Body of pancreas (tissue), 4 donors: ENCODE measurements around the gene LMOD2. TPM values are rescaled to one million over a fixed set of nuclear protein-coding genes. Genes with fewer than 3 reads are reported as not detected.

Experiments used
- ATAC-seq: fragments of 150-250 bp; one replicate; pipeline ENCODE4 v1.9.1; 2016
- DNase-seq, 4 donors: peaks; one replicate each; pipeline ENCODE4 v3.0.0-alpha.2; 2019
- H3K27ac ChIP-seq, 4 donors: fragments of 200-600 bp; sonication (generic); 1 replicate in 3 of 4; 2 replicates in 1 of 4; pipeline versions ENCODE4 v1.5.1 to v1.6.1; 2016 to 2019; ENCODE audit warnings: mild to moderate bottlenecking in 1 of 4, mixed read lengths in 1 of 4, moderate library complexity in 1 of 4
- H3K27me3 ChIP-seq, 2 donors: fragments of 200-600 bp; sonication (generic); one replicate each; pipeline ENCODE4 v1.6.0; 2016; ENCODE audit warnings: mild to moderate bottlenecking in 1 of 2
- H3K36me3 ChIP-seq, 2 donors: fragments of 200-600 bp; sonication (generic); replicated peaks in 1 of 2; 2 replicates each; pipeline ENCODE4 v1.5.1; 2016; ENCODE audit warnings: low read depth in 2 of 2; ENCODE audit not compliant: insufficient read depth in 1 of 2
- H3K4me1 ChIP-seq: fragments of 200-600 bp; sonication (generic); one replicate; pipeline ENCODE4 v1.6.0; 2016
- H3K4me3 ChIP-seq, 2 donors: fragments of 200-600 bp; sonication (generic); 1 replicate in 1 of 2; 2 replicates in 1 of 2; pipeline ENCODE4 v1.5.1; 2016 to 2019
- H3K9me3 ChIP-seq, 3 donors: fragments of 200-600 bp; sonication (generic); 1 replicate in 2 of 3; 2 replicates in 1 of 3; pipeline ENCODE4 v1.5.1; 2016
- POLR2A ChIP-seq, 3 donors: fragments of 450-650 bp; IDR thresholded peaks; one replicate each; pipeline ENCODE4 v1.6.1; 2016; ENCODE audit warnings: antibody characterized with exemption in 3 of 3, mild to moderate bottlenecking in 2 of 3
- WGBS, 2 donors: methylation state at CpG; one replicate each; pipeline ENCODE4 v1.1.5; 2017; 5-methylcytosine and 5-hydroxymethylcytosine counted together
- intact Hi-C: fragments of 100-400 bp; cut with DNase I; formaldehyde crosslinking; loops from one replicate; pipeline ENCODE4 v1.15.1; 2023
- total RNA-seq, 2 donors: library from RNA; depleted of rRNA; stranded (reverse); fragments of >200 nt; gene quantifications; one replicate each; pipeline ENCODE4 v1.1.0, GENCODE V29; 2016
- TF ChIP-seq, protein P1 (sequence below), 7 experiments: fragments of 450-650 bp in 4 of 7; fragments of 200-600 bp in 3 of 7; sonication (generic) in 3 of 7; IDR thresholded peaks; one replicate each; pipeline ENCODE4 v1.5.1; 2016 to 2019; ENCODE audit warnings: antibody characterized with exemption in 7 of 7

Gene LMOD2
- total RNA-seq, 2 donors from 2014 or later: not detected

GRCh38 chr7:123705211-123705901, 49.7 kb downstream of the LMOD2 start:
- no peak for DNase-seq
- Histone ChIP-seq H3K4me1 (peaks cover 12% of the 10 kb centered on the region), H3K4me3 (no peak overlapping the region), H3K9me3 (no peaks in the 10 kb centered on the region), H3K27ac (no peak overlapping the region), H3K36me3 (peaks cover 0 to 6% of the 10 kb centered on the region in 2 donors), H3K27me3 (no peaks in the 10 kb centered on the region)
- WGBS, 2 donors: 77 to 82% methylated on average over 1 of the region's 1 CpG
- intact Hi-C loops: no loop called here
- TF ChIP-seq, protein P1, sequence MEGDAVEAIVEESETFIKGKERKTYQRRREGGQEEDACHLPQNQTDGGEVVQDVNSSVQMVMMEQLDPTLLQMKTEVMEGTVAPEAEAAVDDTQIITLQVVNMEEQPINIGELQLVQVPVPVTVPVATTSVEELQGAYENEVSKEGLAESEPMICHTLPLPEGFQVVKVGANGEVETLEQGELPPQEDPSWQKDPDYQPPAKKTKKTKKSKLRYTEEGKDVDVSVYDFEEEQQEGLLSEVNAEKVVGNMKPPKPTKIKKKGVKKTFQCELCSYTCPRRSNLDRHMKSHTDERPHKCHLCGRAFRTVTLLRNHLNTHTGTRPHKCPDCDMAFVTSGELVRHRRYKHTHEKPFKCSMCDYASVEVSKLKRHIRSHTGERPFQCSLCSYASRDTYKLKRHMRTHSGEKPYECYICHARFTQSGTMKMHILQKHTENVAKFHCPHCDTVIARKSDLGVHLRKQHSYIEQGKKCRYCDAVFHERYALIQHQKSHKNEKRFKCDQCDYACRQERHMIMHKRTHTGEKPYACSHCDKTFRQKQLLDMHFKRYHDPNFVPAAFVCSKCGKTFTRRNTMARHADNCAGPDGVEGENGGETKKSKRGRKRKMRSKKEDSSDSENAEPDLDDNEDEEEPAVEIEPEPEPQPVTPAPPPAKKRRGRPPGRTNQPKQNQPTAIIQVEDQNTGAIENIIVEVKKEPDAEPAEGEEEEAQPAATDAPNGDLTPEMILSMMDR (IDR thresholded peaks at IDR 0.05): no peak
- TF ChIP-seq POLR2A (IDR thresholded peaks at IDR 0.05): no peak
- no peak for ATAC-seq

GRCh38 chr7:123709525-123709924, 53.9 kb downstream of the LMOD2 start:
- 47 to 54% methylated on average over 2 of the region's 2 CpGs for WGBS, 2 donors
- H3K27ac ChIP-seq: no peak overlapping the region
- DNase-seq (no peak), ATAC-seq (no peak)
- peaks cover 6% of the 10 kb centered on the region for H3K4me1 ChIP-seq
- no peaks in the 10 kb centered on the region for H3K27me3 ChIP-seq
- TF ChIP-seq, protein P1 (IDR thresholded peaks at IDR 0.05): no peak
- TF ChIP-seq POLR2A (IDR thresholded peaks at IDR 0.05): no peak
- peaks cover 0 to 6% of the 10 kb centered on the region in 2 donors for H3K36me3 ChIP-seq
- intact Hi-C loops: no loop called here
- no peaks in the 10 kb centered on the region for H3K9me3 ChIP-seq
- no peak overlapping the region for H3K4me3 ChIP-seq

DNA sequence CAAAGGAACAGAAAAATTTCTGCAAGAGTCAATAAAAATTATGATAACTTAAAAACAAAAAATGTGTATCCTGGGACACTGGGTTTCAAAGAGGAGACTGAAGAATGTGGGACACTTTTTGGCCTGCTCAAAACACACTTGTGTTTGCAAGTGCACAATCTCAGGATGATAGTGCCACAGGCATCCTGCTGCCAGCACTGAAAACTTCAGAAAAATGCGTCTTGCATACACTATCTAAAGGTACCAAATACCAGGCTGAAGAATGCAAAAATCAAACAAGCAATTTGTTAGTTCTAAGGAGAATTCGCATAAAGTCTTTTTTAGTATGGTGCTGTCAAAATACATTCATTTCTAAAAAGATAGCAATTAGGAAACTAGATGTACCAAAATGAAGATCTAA, 55.0 kb downstream of the LMOD2 start:
- DNase-seq (no peak), ATAC-seq (no peak)
- no peaks in the 10 kb centered on the region for H3K9me3 ChIP-seq
- no peak for TF ChIP-seq POLR2A (IDR thresholded peaks at IDR 0.05)
- TF ChIP-seq, protein P1 (IDR thresholded peaks at IDR 0.05): no peak
- H3K36me3 ChIP-seq: peaks cover 0 to 6% of the 10 kb centered on the region in 2 donors
- 32 to 42% methylated on average over 2 of the region's 2 CpGs for WGBS, 2 donors
- H3K27me3 ChIP-seq: no peaks in the 10 kb centered on the region
- no peak overlapping the region for H3K27ac ChIP-seq
- intact Hi-C loops: no loop called here
- H3K4me3 ChIP-seq: no peak overlapping the region
- peaks cover 6% of the 10 kb centered on the region for H3K4me1 ChIP-seq

DNA sequence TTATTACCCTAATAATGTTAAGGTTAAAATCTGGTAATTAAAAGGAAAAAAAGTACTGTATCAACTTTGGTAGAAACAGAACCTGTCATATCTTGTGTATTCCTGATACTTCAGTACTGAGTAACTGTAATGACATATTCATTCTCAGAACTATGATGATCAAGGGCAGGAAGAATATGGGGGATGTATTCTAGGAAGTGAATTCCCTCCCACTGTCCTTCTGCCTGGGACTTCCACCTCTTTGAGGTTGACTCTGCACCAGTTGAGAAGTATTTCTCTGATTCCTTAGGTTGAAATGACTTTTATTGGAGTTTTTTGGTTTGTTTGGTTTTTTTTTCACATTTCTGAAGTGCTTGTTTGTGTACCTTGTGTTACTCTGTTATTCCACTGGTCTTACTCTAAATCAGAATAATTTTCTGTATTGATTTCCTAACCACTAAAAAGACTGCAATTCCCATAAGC, 56.2 kb downstream of the LMOD2 start:
- H3K27me3 ChIP-seq: no peaks in the 10 kb centered on the region
- TF ChIP-seq POLR2A (IDR thresholded peaks at IDR 0.05): no peak
- TF ChIP-seq, protein P1 (IDR thresholded peaks at IDR 0.05): no peak
- no peak overlapping the region for H3K4me3 ChIP-seq
- DNase-seq: no peak
- H3K4me1 ChIP-seq: peaks cover 6% of the 10 kb centered on the region
- intact Hi-C loops: no loop called here
- ATAC-seq: no peak
- H3K36me3 ChIP-seq: peaks cover 0 to 6% of the 10 kb centered on the region in 2 donors
- H3K27ac ChIP-seq: no peak overlapping the region
- H3K9me3 ChIP-seq: no peaks in the 10 kb centered on the region

DNA sequence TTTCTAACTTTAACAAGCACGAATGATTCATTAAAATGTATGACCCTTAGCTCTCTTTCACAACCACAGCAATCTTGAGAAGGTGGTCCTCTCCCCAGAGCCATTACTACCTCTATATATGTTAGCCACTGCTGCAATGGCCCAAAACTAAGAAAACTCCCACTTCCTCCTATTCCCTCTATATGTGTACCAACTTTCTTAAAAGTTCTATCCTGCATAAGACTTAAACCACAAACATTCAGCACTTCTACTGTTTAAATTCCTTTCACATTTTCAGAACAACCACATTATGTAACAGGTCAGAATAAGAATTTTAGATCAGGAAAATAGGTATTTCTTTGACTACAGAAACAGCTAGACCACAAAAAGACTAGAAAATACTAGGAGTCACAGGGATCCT, 57.0 kb downstream of the LMOD2 start:
- intact Hi-C loops: no loop called here
- H3K4me1 ChIP-seq: peaks cover 6% of the 10 kb centered on the region
- no peak overlapping the region for H3K27ac ChIP-seq
- H3K4me3 ChIP-seq: no peak overlapping the region
- peak; percentile 21 for ATAC-seq
- DNase-seq: no peak
- H3K9me3 ChIP-seq: no peaks in the 10 kb centered on the region
- peaks cover 0 to under 1% of the 10 kb centered on the region in 2 donors for H3K36me3 ChIP-seq
- no peak for TF ChIP-seq POLR2A (IDR thresholded peaks at IDR 0.05)
- TF ChIP-seq, protein P1 (IDR thresholded peaks at IDR 0.05): no peak
- WGBS, 2 donors: 26 to 42% methylated on average over 1 of the region's 1 CpG
- no peaks in the 10 kb centered on the region for H3K27me3 ChIP-seq
